ENCODE results near the gene RANBP6. TPM values are rescaled to one million over a fixed set of nuclear protein-coding genes. Genes with fewer than 3 reads are reported as not detected.

RANBP6 gene
- total RNA-seq, 1 donor from 2014 or later = 19.1 TPM

- H3K27ac Mint-ChIP-seq (ENCODE audit: unreplicated experiment) = no peak overlapping the region
- H3K36me3 Mint-ChIP-seq (ENCODE audit: low read depth, unreplicated experiment) = peaks cover 24% of the 10 kb centered on the region
- DNase-seq (ENCODE audit: low spot score) = no peak
- H3K4me1 Mint-ChIP-seq (ENCODE audit: unreplicated experiment) = peaks cover 2% of the 10 kb centered on the region
- no peak overlapping the region for H3K4me3 Mint-ChIP-seq (ENCODE audit: unreplicated experiment)
- no peaks in the 10 kb centered on the region for H3K27me3 Mint-ChIP-seq (ENCODE audit: unreplicated experiment)
- no peaks in the 10 kb centered on the region for H3K9me3 Mint-ChIP-seq (ENCODE audit: unreplicated experiment)
- TF ChIP-seq CTCF (IDR thresholded peaks at IDR 0.05; ENCODE audit: unreplicated experiment) = no peak
Measured at GRCh38 chr9:5971740-5972139, 43.7 kb downstream of the RANBP6 start.

Small RNA genes lying within 50 kb of the gene (microRNA-seq; reads per million reads assigned to microRNA genes)
- 9.4 reads per million, percentile 58 among the genes with 10 or more reads in this experiment for gene MIR4665 (ENCODE audit: unreplicated experiment)

Other genes starting within 250 kb of the RANBP6 start
- 13.4 TPM for gene ERMP1, start 182.5 kb downstream of the RANBP6 start, total RNA-seq (ENCODE audit: unreplicated experiment)
- not detected for gene MLANA, start 124.7 kb downstream of the RANBP6 start, total RNA-seq (ENCODE audit: unreplicated experiment)
- 0.31 TPM for gene IL33, start 200.2 kb upstream of the RANBP6 start, total RNA-seq (ENCODE audit: unreplicated experiment)